ENCODE measurements around the gene REXO1. TPM values are rescaled to one million over a fixed set of nuclear protein-coding genes. Genes with fewer than 3 reads are reported as not detected.

The REXO1 gene
- total and polyA plus RNA-seq, 2 experiments from 2014 or later, result 20.2 to 90.1 TPM

DNA sequence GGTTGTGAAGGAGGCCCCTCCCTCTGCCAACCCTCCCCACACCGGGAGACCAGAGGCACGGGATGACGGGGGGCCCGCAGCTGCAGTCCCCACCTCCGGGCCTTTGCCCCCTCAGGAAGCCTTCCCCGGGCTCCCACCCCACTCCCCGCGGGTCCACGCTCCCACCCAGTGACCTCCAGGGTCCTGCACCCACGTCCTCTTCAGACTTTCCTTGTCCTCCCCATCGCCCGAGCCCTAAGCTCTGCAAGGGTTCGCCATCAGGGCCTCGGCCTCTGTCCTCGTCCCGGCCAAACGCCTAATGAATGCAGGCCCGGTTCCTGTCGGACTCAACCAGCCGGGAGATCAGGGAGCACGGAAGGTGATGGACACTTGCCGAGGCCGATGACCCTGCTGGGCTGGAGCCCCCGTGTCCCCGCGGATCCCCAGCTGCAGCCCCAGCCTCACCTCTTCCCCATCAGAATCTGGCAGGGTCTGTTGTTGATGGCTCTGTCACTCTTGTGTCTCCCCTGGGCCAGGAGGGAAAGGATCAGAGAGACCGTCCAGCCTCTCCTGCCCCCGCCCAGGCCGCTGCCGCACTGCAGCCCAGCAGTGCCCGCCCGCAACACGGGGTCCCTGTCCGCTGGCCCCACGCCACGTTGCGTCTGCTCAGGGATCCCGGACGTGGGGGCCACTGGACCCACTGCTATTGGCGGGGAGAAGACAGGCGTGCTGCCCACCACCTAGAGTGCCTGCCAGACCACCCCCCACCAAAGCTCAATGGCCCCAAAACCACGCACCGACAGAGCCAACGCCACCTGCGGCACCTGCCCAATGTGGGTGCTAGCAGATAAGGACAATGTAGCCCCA, 41.9 kb downstream of the REXO1 start:
- H2AFZ ChIP-seq, result no peak overlapping the region
- H3F3A ChIP-seq (replicated peaks; ENCODE audit: low read depth), result no peaks in the 10 kb centered on the region
- no peak for ATAC-seq
- Mint-ChIP-seq H3K9me3 (no peaks in the 10 kb centered on the region), H3K4me3 (no peak overlapping the region), H3K36me3 (ENCODE audit: low read depth) (no peaks in the 10 kb centered on the region), H3K27me3 (ENCODE audit: insufficient read depth, low read depth, poor library complexity) (peaks cover 16% of the 10 kb centered on the region), H3K27ac (no peak overlapping the region), H3K4me1 (no peaks in the 10 kb centered on the region)
- no peaks in the 10 kb centered on the region for H3K79me2 ChIP-seq (replicated peaks; ENCODE audit: insufficient read depth)
- H3K9me2 ChIP-seq (ENCODE audit: insufficient read depth), result no peaks in the 10 kb centered on the region
- no peak for DNase-seq (ENCODE audit: low spot score)
- no peaks in the 10 kb centered on the region for H4K20me1 ChIP-seq (replicated peaks; ENCODE audit: insufficient read depth)
- no peak overlapping the region for H3K4me3 ChIP-seq
- TF ChIP-seq, protein P1, sequence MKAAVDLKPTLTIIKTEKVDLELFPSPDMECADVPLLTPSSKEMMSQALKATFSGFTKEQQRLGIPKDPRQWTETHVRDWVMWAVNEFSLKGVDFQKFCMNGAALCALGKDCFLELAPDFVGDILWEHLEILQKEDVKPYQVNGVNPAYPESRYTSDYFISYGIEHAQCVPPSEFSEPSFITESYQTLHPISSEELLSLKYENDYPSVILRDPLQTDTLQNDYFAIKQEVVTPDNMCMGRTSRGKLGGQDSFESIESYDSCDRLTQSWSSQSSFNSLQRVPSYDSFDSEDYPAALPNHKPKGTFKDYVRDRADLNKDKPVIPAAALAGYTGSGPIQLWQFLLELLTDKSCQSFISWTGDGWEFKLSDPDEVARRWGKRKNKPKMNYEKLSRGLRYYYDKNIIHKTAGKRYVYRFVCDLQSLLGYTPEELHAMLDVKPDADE (IDR thresholded peaks at IDR 0.05), result no peak
- no peak for TF ChIP-seq NANOG (IDR thresholded peaks at IDR 0.05; ENCODE audit: borderline replicate concordance)
- no peaks in the 10 kb centered on the region for H3K4me1 ChIP-seq (ENCODE audit: insufficient read depth)
- H3K4me2 ChIP-seq, result no peak overlapping the region
- H3K27ac ChIP-seq (ENCODE audit: low read depth), result no peak overlapping the region
- no peaks in the 10 kb centered on the region for H3K27me3 ChIP-seq (ENCODE audit: insufficient read depth)
- no peaks in the 10 kb centered on the region for H3K36me3 ChIP-seq (ENCODE audit: insufficient read depth)

- no peak overlapping the region for H3K4me3 ChIP-seq
- H2AFZ ChIP-seq, result no peak overlapping the region
- no peaks in the 10 kb centered on the region for H3F3A ChIP-seq (replicated peaks; ENCODE audit: low read depth)
- H3K9me2 ChIP-seq (ENCODE audit: insufficient read depth), result no peaks in the 10 kb centered on the region
- no peaks in the 10 kb centered on the region for H3K27me3 ChIP-seq (ENCODE audit: insufficient read depth)
- no peaks in the 10 kb centered on the region for H3K4me1 Mint-ChIP-seq
- H3K9me3 Mint-ChIP-seq, result no peaks in the 10 kb centered on the region
- H3K27me3 Mint-ChIP-seq (ENCODE audit: insufficient read depth, low read depth, poor library complexity), result peaks cover 14% of the 10 kb centered on the region
- DNase-seq (ENCODE audit: low spot score) (no peak), ATAC-seq (no peak)
- H3K79me2 ChIP-seq (replicated peaks; ENCODE audit: insufficient read depth), result no peaks in the 10 kb centered on the region
- no peaks in the 10 kb centered on the region for H3K36me3 Mint-ChIP-seq (ENCODE audit: low read depth)
- H3K27ac Mint-ChIP-seq, result no peak overlapping the region
- no peak overlapping the region for H3K4me3 Mint-ChIP-seq
- H3K4me1 ChIP-seq (ENCODE audit: insufficient read depth), result no peaks in the 10 kb centered on the region
- no peak overlapping the region for H3K4me2 ChIP-seq
- no peak overlapping the region for H3K27ac ChIP-seq (ENCODE audit: low read depth)
- H4K20me1 ChIP-seq (replicated peaks; ENCODE audit: insufficient read depth), result no peaks in the 10 kb centered on the region
- no peaks in the 10 kb centered on the region for H3K36me3 ChIP-seq (ENCODE audit: insufficient read depth)
- TF ChIP-seq, protein P1 (IDR thresholded peaks at IDR 0.05), result no peak
- TF ChIP-seq EZH2phosphoT487 (IDR thresholded peaks at IDR 0.05; ENCODE audit: unreplicated experiment) (no peak), ZNF462 (CRISPR knock-in tag; IDR thresholded peaks at IDR 0.05) (no peak), CREB1 (CRISPR knock-in tag; IDR thresholded peaks at IDR 0.05; ENCODE audit: low read depth) (no peak), EZH2 (IDR thresholded peaks at IDR 0.05; ENCODE audit: low read depth, unreplicated experiment) (no peak), JUNB (IDR thresholded peaks at IDR 0.05; ENCODE audit: unreplicated experiment) (no peak), ZNF114 (CRISPR knock-in tag; IDR thresholded peaks at IDR 0.05) (no peak)
- TF ChIP-seq, protein P2, sequence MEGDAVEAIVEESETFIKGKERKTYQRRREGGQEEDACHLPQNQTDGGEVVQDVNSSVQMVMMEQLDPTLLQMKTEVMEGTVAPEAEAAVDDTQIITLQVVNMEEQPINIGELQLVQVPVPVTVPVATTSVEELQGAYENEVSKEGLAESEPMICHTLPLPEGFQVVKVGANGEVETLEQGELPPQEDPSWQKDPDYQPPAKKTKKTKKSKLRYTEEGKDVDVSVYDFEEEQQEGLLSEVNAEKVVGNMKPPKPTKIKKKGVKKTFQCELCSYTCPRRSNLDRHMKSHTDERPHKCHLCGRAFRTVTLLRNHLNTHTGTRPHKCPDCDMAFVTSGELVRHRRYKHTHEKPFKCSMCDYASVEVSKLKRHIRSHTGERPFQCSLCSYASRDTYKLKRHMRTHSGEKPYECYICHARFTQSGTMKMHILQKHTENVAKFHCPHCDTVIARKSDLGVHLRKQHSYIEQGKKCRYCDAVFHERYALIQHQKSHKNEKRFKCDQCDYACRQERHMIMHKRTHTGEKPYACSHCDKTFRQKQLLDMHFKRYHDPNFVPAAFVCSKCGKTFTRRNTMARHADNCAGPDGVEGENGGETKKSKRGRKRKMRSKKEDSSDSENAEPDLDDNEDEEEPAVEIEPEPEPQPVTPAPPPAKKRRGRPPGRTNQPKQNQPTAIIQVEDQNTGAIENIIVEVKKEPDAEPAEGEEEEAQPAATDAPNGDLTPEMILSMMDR (conservative IDR thresholded peaks at IDR 0.05; ENCODE audit: low read depth in 2 of 2), result no peak
Measured at GRCh38 chr19:1805401-1806183, 42.7 kb downstream of the REXO1 start.
